ENCODE data around the gene CADM2.

DNA sequence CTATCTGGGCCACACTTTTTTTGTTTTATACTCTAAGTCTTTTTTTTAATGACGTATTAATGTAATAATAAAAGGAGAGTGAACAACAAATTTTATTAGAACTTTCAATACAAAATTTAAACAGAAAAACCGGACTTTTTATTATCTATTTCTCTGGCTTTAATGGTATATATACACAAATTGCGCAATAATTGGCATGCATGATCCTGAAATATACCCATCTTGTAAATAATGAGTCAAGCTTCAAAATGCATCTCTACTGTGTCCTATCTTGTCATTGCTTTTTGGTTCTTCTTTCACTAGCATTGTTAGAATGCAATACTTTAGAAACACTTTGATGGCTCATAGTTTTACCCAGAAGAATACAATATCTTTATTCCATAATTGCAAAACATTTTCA is 963.6 kb downstream of the CADM2 start:
- no peak for TF ChIP-seq EZH2 (IDR thresholded peaks at IDR 0.05; ENCODE audit: borderline replicate concordance, low read depth, low read length, severe bottlenecking)
- TF ChIP-seq, protein P1, sequence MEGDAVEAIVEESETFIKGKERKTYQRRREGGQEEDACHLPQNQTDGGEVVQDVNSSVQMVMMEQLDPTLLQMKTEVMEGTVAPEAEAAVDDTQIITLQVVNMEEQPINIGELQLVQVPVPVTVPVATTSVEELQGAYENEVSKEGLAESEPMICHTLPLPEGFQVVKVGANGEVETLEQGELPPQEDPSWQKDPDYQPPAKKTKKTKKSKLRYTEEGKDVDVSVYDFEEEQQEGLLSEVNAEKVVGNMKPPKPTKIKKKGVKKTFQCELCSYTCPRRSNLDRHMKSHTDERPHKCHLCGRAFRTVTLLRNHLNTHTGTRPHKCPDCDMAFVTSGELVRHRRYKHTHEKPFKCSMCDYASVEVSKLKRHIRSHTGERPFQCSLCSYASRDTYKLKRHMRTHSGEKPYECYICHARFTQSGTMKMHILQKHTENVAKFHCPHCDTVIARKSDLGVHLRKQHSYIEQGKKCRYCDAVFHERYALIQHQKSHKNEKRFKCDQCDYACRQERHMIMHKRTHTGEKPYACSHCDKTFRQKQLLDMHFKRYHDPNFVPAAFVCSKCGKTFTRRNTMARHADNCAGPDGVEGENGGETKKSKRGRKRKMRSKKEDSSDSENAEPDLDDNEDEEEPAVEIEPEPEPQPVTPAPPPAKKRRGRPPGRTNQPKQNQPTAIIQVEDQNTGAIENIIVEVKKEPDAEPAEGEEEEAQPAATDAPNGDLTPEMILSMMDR (IDR thresholded peaks at IDR 0.05; ENCODE audit: extremely low read depth in 1 of 2, insufficient read depth in 1 of 2, low read depth in 1 of 2, low read length in 2 of 2): no peak
- TF ChIP-seq GATA2 (IDR thresholded peaks at IDR 0.05; ENCODE audit: insufficient read depth, insufficient read length, low read depth, low read length): no peak
- TF ChIP-seq, protein P2, sequence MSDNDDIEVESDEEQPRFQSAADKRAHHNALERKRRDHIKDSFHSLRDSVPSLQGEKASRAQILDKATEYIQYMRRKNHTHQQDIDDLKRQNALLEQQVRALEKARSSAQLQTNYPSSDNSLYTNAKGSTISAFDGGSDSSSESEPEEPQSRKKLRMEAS (IDR thresholded peaks at IDR 0.05; ENCODE audit: insufficient read depth, insufficient read length): no peak
